Renal pelvis (tissue), 12 donors: ENCODE results near the gene PALLD. TPM values are rescaled to one million over a fixed set of nuclear protein-coding genes. Genes with fewer than 3 reads are reported as not detected.
"Not testable (repeated sequence)": the region's sequence is repeated elsewhere in the genome, so short reads cannot be mapped to it uniquely, and the experiment has no call there.

Experiments
- DNase-seq: peaks from one replicate; pipeline ENCODE4 v3.0.0-alpha.2; 2013
- long read RNA-seq, 16 experiments: transcript quantifications; one replicate each; lab custom pipeline, GENCODE V29; 2026
- polyA plus RNA-seq, 3 donors: library from polyadenylated mRNA; unstranded; fragments of 120-200 nt; gene quantifications; one replicate each; pipeline ENCODE4 v1.2.1, GENCODE V29; 2013; ENCODE audit not compliant: insufficient read length in 3 of 3

PALLD gene
- 100 to 1,000 TPM; 173 to 183 (median 177) TPM for polyA plus RNA-seq
- long read RNA-seq, donor 1, full-length matches to known transcripts = 16 of 71 reads
- long read RNA-seq, donor 1, partial matches to known transcripts = 31 of 71 reads
- long read RNA-seq, donor 1, other reads (novel, unspliced or antisense) = 24 of 71 reads
- long read RNA-seq, donor 2, full-length matches to known transcripts = 11 of 52 reads
- long read RNA-seq, donor 2, partial matches to known transcripts = 33 of 52 reads
- long read RNA-seq, donor 2, other reads (novel, unspliced or antisense) = 8 of 52 reads
- long read RNA-seq, donor 3, full-length matches to known transcripts = 10 of 46 reads
- long read RNA-seq, donor 3, partial matches to known transcripts = 36 of 46 reads
- long read RNA-seq, donor 3, other reads (novel, unspliced or antisense) = 0 of 46 reads
- long read RNA-seq, donor 4, full-length matches to known transcripts = 9 of 27 reads
- long read RNA-seq, donor 4, partial matches to known transcripts = 18 of 27 reads
- long read RNA-seq, donor 4, other reads (novel, unspliced or antisense) = 0 of 27 reads
- long read RNA-seq, donor 5, full-length matches to known transcripts = 5 of 19 reads
- long read RNA-seq, donor 5, partial matches to known transcripts = 14 of 19 reads
- long read RNA-seq, donor 5, other reads (novel, unspliced or antisense) = 0 of 19 reads
- long read RNA-seq, donor 6, full-length matches to known transcripts = 7 of 30 reads
- long read RNA-seq, donor 6, partial matches to known transcripts = 23 of 30 reads
- long read RNA-seq, donor 6, other reads (novel, unspliced or antisense) = 0 of 30 reads
- long read RNA-seq, donor 7, full-length matches to known transcripts = 17 of 223 reads
- long read RNA-seq, donor 7, partial matches to known transcripts = 200 of 223 reads
- long read RNA-seq, donor 7, other reads (novel, unspliced or antisense) = 6 of 223 reads
- long read RNA-seq, donor 8, full-length matches to known transcripts = 5 of 16 reads
- long read RNA-seq, donor 8, partial matches to known transcripts = 11 of 16 reads
- long read RNA-seq, donor 8, other reads (novel, unspliced or antisense) = 0 of 16 reads
- long read RNA-seq, donor 9, full-length matches to known transcripts = 12 of 93 reads
- long read RNA-seq, donor 9, partial matches to known transcripts = 58 of 93 reads
- long read RNA-seq, donor 9, other reads (novel, unspliced or antisense) = 23 of 93 reads
- long read RNA-seq, donor 10, full-length matches to known transcripts = 12 of 59 reads
- long read RNA-seq, donor 10, partial matches to known transcripts = 31 of 59 reads
- long read RNA-seq, donor 10, other reads (novel, unspliced or antisense) = 16 of 59 reads
- long read RNA-seq, donor 11, full-length matches to known transcripts = 7 of 43 reads
- long read RNA-seq, donor 11, partial matches to known transcripts = 36 of 43 reads
- long read RNA-seq, donor 11, other reads (novel, unspliced or antisense) = 0 of 43 reads
- long read RNA-seq, donor 12, full-length matches to known transcripts = 10 of 224 reads
- long read RNA-seq, donor 12, partial matches to known transcripts = 187 of 224 reads
- long read RNA-seq, donor 12, other reads (novel, unspliced or antisense) = 27 of 224 reads
- long read RNA-seq, donor 13, full-length matches to known transcripts = 6 of 28 reads
- long read RNA-seq, donor 13, partial matches to known transcripts = 22 of 28 reads
- long read RNA-seq, donor 13, other reads (novel, unspliced or antisense) = 0 of 28 reads
- long read RNA-seq, donor 14, full-length matches to known transcripts = 19 of 164 reads
- long read RNA-seq, donor 14, partial matches to known transcripts = 140 of 164 reads
- long read RNA-seq, donor 14, other reads (novel, unspliced or antisense) = 5 of 164 reads
- long read RNA-seq, donor 15, full-length matches to known transcripts = 26 of 130 reads
- long read RNA-seq, donor 15, partial matches to known transcripts = 75 of 130 reads
- long read RNA-seq, donor 15, other reads (novel, unspliced or antisense) = 29 of 130 reads
- long read RNA-seq, donor 16, full-length matches to known transcripts = 9 of 74 reads
- long read RNA-seq, donor 16, partial matches to known transcripts = 43 of 74 reads
- long read RNA-seq, donor 16, other reads (novel, unspliced or antisense) = 22 of 74 reads

- DNase-seq = no peak
Measured at GRCh38 chr4:168496834-168497233, at the start of gene PALLD. Gene PALLD (plus strand): TSS chr4:168497052.

- DNase-seq = not testable (repeated sequence)
Measured at GRCh38 chr4:168449063-168449462, 47.8 kb upstream of the PALLD start.

DNA sequence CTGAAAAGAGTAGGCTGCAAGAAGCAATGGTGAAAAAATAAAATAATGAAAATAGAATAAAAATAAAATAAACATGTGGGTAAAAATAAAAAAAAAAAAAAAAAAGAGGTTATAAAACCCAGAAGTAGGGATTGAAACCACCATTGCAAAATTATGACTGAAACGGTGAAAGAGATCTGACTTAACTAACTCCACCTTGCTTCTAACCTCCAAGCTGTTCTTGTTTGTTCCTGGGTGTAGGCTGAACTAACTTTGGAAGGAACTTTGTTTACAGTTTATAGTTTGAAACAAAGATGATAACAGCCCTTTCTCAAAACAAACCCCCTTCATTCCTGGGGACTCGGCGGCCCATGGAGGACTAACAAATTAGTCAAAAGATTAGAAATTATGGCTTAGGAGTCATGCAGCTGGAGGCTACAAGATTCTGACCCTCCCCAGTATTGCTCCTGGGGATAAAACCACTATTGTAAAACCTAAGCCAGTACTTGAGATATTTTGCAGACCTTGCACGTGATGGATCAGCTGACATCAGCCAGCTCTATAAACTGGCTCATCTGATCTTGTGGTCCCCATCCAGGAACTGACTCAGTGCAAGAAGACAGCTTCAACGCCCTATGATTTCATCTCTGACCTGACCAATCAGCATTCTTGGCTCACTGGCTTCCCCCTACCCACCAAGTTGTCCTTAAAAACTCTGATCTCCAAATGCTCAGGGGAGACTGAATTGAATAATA, 47.0 kb upstream of the PALLD start:
- no peak for DNase-seq

GRCh38 chr4:168451331-168451730, 45.5 kb upstream of the PALLD start:
- DNase-seq = no peak

DNA sequence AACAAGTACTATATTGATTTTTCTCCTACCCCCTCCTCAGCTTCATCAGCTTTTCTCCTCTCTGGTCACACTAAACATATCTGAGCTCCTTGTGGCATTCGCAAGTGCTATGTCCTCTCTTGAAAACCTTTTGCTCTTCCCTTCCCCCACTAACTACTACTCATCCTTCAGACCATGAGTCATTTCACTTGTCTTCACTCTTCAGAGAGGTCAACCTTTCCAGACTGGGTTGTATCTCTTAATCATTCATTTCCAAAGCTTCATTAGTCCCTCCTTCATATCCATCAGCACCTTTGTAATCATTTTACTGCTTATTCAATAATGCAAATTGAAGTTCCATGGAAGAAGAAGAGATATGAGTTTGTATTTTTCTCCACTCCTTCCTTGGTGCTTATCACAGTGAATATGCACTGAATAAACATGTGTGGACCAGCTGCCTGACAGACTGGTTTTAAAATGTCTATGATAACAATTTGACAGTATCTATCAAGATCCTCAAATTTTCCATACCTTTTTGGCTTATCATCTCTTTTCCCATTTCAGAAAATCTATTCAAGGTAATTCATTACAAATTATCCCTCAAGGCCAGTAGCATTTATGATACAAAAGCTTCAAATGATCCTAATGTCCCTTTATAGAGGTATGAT, 45.0 kb upstream of the PALLD start:
- DNase-seq = no peak

- DNase-seq = no peak
Measured at GRCh38 chr4:168453146-168453545, 43.7 kb upstream of the PALLD start.

GRCh38 chr4:168458256-168458655, 38.6 kb upstream of the PALLD start:
- not testable (repeated sequence) for DNase-seq

- no peak for DNase-seq
Measured at GRCh38 chr4:168461821-168462220, 35.0 kb upstream of the PALLD start.

DNA sequence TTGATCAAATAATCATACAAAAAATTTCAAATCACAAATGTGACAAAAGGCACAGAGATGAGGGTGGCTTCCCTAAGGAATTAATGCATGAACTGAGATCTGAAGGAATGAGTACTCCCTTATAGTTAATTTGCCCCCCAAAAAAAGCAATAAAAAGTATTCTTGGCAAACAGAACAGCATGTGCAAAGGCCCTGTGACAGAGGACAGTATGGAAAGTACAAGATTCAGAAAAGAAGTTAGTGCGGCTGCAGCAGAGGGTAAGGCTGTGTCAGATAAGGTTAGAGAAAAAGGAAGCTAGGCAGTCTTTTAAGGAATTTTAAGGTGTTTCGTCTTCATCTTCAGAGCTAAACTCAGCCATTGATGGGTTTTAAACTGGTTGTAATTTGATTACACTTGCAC, 23.9 kb upstream of the PALLD start:
- DNase-seq = no peak

- DNase-seq = no peak
Measured at GRCh38 chr4:168474660-168475320, 22.1 kb upstream of the PALLD start.

- DNase-seq = no peak
Measured at GRCh38 chr4:168475745-168476144, 21.1 kb upstream of the PALLD start.

DNA sequence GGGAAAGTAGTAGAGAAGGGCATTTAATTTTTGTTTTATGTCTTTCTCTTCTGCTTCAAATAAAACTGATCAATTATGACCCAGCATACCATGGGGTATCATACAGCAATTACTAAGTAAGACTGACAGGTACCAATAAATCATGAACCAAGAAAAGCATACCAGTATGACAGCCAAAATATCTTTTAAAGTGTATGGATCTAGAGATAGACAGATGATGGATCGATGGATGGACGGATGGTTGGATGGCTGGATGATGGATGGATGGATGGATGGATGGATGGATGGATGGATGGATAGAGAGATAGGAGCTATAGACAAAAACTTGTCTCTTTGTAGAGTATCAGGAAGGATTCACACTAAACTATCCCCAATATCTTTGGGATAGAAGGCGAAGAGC, 18.0 kb upstream of the PALLD start:
- no peak for DNase-seq

DNA sequence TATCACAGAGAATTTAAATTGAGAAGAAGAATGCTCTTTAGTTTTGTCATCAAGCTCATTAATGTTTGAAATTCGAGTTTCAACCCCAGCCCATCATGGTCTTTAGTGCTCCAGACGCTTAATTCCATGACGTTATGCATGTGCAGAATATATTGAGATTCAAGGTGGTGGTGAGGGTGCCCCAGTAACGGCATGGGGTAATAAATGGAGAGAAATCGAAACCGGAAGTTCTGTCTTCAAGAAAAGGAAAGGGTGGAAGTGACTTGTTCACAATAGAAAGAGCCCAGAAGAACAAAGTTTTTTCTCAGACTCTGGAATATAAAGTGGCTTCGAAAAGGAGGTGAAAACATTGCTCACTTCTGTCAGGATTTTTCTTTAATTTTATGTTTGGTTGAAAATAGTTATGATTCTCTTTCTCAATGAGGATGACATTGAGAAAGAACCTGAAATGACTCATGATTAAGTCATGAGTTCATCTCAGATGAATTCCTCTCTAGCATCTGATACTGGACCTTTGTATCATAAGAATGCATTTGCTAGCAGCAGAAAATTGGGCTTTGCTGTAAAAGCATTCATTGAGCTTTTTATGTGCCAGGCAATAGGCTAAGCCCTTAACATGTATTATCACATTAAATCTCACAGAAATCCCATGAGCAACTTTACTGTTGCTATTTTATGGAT, 15.8 kb upstream of the PALLD start:
- DNase-seq = no peak

- no peak for DNase-seq
Measured at GRCh38 chr4:168483811-168484210, 13.0 kb upstream of the PALLD start.

DNA sequence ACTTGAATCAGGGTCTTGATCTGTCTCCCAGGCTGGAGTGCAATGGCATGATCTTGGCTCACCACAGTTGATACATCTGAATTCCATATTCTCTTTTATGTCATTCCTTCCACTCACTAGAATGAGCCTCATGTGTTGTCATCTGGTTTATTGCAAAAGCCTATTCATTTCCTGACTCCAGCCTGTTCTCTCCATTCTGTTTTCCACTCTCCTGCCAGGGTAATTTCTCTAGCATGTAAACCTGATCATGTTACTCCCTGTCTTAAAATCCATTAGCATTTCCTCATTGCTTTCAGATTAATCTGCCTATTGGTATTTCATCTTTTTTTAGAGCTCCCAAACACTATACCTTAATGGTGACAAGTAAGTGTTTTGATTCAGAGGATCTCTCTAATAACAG, 12.2 kb upstream of the PALLD start:
- no peak for DNase-seq

DNA sequence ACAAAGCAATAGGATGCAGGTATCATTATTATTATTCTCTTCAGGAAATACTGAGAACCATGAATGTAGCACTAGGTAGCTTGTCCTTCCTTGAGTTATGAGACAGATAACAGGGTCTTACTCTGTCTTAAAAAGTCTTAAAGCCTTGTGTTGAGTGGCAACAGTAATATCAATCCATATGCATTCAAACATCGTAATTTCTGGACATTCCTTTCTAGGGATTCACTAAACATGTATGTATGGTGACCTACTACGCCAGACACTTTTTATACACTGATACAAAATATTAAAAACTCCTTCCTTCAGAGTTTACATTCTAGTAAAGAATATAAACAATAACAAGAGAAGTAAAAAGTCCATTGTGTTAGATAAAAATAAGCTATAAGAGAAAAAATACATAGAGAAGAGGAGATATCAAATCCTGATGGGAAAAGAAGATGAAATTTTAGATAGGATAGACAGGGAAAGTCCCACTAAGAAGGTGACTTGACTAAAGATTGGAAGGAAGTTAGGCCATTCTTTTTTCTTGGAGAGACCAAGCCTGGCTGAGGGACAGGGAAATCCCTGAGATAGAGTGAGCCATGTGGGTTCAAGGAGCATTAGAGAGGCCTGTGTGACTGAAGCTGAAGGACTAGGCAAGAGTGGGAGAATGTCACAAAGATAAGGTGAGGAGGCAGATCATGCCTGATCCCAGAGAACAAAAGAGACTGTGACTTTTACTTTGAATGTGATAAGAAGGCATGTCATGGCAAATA, 11.5 kb upstream of the PALLD start:
- DNase-seq = no peak

DNA sequence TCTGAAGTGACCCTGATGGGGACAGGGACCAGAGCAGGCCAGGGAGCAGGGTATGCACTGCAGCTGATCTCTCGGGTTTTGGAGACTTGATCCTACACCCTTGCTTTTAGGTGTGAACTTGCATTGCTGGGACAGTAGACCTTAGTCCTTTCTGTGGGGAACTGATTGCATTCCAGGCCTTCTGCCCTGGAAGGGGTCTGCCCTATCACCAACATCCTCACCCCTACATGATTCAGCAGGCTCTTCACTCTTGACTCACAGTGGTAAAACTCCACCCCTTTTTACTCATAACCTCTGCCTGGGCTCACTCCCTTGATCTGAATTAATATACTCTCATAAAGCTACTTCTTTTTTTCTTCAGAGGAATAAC, 10.0 kb upstream of the PALLD start:
- DNase-seq = no peak
